ENCODE results near the gene EHD4.

DNA sequence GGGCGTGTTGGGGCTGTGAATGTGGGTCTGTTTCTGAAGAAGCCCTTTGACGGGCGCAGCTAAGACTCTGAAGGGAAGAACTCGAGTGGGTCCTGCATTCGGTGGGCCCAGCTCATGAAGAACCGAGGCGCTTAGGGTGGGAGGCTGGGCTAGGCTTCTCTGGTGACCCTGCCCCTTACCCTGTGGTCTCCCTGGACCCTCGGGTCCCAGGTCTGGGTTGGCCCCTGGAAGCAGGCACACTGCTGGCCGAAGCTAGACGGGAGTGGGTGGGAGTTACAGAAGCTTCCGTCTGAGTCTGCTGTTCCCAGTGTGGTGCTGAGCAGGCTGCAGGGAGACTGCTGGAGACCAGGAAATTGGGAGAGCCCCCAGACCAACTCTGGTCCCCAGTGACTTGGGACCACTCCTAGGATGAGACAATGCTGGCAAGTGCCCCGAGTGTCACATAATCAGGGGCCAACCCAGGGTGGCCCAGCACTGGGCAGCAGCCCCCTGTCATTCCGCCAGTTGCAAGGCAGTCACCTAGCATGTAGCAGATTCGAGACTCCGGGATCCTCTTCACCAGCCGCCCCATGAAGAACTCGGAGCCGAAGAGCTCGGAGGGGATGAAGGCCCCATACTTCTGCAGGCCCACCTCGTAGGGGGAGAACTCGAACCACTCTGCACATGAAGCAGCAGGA is 16.7 kb upstream of the EHD4 start:
- TF ChIP-seq, protein P1, sequence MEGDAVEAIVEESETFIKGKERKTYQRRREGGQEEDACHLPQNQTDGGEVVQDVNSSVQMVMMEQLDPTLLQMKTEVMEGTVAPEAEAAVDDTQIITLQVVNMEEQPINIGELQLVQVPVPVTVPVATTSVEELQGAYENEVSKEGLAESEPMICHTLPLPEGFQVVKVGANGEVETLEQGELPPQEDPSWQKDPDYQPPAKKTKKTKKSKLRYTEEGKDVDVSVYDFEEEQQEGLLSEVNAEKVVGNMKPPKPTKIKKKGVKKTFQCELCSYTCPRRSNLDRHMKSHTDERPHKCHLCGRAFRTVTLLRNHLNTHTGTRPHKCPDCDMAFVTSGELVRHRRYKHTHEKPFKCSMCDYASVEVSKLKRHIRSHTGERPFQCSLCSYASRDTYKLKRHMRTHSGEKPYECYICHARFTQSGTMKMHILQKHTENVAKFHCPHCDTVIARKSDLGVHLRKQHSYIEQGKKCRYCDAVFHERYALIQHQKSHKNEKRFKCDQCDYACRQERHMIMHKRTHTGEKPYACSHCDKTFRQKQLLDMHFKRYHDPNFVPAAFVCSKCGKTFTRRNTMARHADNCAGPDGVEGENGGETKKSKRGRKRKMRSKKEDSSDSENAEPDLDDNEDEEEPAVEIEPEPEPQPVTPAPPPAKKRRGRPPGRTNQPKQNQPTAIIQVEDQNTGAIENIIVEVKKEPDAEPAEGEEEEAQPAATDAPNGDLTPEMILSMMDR (IDR thresholded peaks at IDR 0.05) = no peak
- no peak for TF ChIP-seq EP300 (IDR thresholded peaks at IDR 0.05)
